Pons (tissue), 1 donor: ENCODE data around the gene GPR132.
"Not testable (repeated sequence)": the region's sequence is repeated elsewhere in the genome, so short reads cannot be mapped to it uniquely, and the experiment has no call there.

Experiments used
- DNase-seq: peaks from one replicate; pipeline ENCODE4 v3.0.0-alpha.2; 2016; ENCODE audit warnings: low spot score

Gene GPR132

DNA sequence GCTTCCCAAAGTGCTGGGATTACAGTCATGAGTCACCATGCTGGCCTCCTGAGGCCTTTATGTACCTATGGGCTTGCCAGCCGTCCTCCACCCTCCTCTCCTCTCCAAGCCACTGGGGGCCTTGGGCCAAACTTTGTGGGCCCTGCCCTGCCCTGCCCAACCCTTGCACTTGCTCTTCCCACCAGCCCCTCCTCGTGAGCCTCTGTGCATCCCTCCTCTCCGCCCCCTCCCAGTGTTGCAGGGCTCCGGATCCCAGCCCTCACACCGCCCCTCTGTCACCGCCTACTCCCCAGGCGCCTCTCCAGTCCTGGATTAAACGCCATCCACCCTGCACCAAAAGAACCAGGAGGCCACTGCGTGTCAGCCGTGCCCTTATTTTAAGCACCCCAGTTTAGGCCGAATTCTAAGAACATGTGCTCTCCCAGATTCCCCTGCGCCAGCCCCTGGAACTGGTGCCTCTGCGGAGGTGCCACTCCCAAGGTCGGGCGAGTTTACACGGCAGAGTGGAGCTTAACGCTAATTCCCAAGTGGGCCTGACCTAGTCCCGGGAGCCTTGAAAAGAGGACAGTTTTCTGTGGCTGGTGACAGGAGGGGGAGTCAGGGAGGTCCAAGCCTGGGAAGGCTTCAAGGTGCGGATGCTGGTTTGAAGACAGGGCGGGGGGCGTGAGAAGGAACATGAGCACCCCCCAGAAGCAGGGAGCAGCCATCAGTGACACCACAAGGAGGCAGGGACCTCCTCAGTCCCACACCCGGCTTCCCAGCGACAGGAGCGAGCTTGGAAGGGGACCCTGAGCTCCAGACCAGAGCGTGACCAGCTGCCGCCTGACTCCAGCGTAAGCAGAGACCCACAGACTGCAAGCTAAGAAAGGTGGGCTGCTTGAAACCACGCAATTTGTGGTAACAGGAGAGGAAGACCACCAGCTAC lies 23.1 kb downstream of the GPR132 start:
- DNase-seq, result no peak

DNA sequence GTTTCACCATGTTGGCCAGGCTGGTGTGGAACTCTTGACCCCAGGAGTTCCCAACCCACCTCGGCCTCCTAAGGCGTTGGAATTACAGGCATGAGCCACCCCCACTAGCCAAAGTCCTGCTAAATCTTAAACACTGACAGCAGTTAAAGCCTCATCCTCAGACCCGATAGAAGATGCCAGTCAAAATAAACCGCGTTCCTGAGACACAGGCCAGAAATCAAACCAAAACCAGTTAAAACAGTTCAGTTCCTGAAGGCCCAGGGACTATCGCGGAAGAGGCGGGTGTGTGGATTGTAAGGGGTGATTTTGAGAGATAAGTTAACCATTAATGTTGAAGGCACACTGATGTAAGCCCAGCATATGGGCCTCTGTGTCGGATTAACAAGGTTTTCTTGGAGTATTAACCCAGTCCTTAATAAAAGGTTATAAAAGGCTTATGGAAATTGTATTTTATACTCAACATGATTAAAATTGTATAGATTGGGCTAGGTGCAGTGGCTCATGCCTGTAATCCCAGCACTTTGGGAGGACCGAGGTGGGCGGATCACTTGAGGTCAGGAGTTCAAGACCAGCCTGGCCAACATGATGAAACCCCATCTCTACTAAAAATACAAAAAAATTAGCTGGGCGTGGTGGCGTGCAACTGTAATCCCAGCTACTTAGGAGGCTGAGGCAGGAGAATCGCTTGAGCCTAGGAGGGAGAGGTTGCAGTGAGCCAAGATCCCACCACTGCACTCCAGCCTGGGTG lies 25.6 kb downstream of the GPR132 start:
- no peak for DNase-seq

DNA sequence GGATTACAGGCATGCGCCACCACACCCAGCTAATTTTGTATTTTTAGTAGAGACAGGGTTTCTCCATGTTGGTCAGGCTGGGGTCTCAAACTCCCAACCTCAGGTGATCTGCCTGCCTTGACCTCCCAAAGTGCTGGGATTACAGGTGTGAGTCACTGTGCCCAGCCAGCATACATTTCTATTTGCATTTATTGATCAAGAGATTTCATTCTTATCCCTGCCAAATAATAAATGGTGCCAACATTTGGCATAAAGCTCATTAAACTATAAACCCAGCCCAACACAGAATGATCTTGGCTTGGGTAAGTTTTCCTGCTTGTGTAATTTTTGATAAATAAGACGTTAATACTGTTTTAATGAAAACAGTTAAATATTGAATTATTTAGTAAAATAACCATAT lies 29.6 kb downstream of the GPR132 start:
- DNase-seq, result not testable (repeated sequence)

DNA sequence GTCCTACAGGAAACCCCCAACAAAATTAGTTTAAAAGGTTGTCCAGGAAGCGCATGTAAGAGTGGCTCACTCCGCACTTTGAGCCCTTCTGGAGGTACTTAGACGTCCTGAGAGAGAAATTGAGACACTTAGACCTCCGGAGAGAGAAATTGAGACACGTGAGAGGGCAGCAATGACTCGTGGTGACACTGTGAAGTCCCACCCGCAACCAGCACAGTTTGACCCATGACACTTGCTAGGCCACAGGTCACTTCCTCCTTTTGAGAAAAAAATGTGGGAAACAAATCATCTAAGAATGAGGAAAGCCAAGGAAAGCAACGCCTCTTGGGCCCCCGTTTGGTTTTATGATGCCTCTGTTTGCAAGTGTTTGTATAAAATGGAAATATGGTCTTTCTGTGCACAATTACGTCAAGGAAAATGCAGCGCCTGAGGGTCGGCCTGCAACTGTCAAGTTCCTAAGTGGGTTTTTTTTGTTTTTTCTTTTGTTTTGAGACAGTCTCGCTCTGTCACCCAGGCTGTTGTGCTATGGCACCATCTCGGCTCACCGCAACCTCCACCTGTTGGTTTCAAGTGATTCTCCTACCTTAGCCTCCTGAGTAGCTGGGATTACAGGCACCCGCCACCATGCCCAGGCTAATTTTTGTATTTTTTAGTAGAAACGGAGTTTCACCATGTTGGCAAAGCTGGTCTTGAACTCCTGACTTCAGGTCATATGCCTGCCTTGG lies 30.8 kb downstream of the GPR132 start:
- DNase-seq, result no peak

DNA sequence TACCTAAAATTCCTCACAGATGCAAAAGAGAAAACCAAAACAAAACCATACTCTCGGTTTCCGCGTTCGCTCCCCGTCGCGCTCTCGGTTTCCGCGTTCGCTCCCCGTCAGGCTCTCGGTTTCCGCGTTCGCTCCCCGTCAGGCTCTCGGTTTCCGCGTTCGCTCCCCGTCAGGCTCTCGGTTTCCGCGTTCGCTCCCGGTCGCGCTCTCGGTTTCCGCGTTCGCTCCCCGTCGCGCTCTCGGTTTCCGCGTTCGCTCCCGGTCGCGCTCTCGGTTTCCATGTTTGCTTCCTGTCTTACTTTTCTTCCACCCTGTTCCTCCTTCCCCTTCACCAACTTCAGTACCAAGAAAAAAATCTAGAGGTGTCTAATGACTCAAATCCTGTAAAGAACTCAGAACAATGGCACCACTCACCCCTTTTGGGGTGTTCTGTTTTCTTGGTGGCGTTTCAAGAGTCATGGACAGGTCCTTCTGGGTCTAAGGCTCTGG lies 31.8 kb downstream of the GPR132 start:
- not testable (repeated sequence) for DNase-seq

DNA sequence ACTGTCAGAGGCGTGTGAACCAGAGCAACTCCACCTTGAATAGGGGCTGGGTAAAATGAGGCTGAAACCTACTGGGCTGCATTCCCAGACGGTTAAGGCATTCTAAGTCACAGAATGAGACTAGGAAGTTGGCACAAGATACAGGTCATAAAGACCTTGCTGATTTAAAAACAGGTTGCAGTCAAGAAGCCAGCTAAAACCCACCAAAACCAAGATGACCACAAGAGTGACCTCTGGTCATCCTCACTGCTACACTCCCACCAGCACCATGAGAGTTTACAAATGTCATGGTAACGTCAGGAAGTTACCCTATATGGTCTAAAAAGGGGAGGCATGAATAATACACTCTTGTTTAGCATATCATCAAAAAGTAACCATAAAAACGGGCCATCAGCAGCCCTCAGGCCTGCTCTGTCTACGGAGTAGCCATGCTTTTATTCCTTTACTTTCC lies 32.8 kb downstream of the GPR132 start:
- DNase-seq, result not testable (repeated sequence)

DNA sequence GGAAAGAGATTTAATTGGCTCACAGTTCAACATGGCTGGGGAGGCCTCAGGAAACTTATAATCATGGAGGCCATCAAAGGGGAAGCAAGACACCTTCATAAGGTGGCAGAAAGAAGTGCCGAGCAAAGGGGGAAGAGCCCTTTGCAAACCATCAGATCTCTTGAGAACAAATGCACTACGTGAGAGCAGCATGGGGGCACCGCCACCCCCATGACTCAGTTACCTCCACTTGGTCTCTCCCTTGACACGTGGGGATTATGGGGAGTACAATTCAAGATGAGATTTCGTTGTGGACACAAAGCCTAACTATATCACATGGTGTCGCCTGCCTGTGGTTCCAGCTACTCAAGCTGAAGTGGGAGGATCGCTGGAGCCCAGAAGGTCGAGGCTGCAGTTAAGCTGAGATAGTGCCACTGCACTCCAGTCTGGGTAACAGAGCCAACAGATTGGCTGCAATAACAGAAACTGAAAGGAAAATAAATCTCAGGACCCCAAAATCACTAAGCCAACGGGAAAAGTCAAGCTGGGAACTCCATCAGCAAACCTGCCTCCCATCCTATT lies 34.3 kb downstream of the GPR132 start:
- no peak for DNase-seq

DNA sequence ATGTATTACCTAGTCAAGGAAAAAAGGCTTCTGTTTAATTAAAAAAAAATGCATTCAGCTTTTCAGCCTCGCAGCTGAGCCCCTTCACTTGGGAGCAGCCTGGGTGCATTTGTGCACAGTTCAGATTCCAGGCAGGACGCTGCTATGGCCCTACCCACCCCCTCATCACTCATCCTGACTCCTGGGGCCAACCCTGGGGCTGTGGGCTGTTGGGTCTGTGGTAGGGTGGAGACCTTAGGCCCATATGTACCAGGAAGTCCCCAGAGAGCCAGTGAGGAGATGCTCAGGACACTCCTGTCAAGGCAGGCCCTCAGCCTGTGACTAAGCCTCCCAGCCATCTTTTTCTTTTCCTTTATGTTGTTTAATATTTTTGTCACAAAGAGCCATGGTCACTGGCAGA lies 35.0 kb downstream of the GPR132 start:
- no peak for DNase-seq

DNA sequence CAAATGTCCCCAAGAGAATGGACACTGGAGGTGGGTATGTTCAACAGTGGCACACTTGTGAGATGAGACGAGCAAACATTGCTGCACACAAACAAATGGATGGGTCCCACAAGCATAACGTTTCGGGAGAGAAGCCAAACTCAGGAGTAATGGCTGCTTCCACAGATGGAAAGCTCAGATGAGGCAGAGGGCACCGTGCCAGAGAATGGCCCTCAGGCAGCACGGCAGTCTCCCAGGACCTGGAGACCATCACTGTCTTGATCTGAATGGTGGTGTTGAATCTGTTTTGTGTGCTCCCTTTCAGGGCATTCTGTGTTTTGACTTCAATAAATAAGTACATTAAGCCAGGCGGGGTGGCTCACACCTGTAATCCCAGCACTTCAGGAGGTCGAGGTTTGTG lies 35.8 kb downstream of the GPR132 start:
- no peak for DNase-seq

DNA sequence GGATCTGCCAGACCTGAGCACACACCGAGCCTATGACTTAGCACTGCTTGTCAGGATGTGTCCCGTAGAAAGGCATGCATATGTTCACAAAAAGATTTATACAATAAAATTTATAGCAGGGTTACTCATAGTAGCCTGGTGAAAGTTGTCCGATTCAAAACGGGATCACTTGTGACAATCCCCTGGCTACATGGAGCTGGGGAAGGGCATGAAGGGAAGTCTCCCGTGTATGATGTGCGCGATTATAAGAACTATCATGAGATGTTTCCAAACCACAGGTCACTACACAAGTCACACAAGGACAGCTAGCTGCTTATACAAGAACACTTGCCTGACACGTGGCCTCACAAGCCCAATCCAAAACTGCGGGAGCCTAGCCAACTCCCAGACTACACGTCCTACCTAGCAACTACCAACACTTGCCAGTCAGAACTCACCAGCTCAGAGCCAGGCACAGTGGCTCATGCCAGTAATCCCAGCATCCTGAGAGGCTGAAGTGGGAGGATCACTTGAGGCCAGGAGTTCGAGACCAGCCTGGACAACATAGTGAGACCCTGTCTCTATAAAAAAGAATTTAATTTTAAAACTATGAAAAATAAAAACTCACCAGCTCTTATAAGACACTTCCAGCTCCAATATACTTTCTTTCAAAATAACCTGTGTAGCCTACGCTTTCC lies 36.8 kb downstream of the GPR132 start:
- no peak for DNase-seq

DNA sequence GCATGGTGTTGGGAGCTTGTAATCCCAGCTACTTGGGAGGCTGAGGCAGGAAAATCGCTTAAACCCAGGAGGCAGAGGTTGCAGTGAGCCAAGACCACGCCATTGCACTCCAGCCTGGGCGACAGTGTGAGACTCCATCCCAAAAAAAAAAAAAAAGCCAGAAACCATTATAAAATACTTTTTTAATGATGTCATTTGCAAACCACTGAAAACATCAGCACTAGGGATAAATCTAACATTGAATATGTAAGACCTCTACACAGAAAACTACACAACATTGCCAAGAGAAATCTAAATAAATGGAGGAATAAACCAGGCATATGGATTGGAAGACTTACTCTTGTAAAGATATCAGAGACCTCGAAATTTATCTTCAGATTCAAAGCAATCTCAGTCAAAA lies 37.5 kb downstream of the GPR132 start:
- not testable (repeated sequence) for DNase-seq

DNA sequence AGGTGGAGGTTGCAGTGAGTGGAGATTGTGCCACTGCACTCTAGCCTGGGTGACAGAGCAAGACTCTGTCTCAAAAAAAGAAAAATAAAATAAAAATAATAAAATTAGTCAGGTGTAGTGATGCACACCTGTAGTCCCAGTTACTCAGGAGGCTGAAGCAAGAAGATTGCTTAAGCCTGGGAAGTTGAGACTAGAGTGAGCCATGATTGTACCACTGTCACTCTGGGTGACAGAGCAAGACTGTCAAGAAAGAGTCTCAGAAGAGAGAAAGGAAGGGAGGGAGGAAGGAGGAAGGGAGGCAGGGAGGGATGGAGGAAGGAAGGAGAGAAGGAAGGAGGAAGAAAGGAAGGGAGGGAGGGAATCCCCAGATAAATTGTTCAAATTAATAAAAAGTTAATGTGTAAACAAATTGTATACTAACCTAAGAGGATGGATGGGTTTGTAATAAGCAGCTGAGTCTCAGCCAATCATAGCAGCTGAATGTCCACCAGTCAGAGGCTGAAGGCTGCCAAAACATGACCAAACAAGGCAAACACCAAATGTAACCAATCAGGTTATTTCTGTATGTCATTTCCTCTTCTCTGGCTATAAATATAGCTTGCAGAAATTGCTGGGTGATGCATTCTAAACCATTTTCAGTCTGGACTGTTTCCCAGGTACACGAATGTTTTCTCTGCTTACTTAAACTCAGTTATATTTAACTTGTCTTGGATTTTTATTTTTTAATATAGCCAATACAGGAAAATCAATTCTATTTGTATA lies 38.2 kb downstream of the GPR132 start:
- no peak for DNase-seq

DNA sequence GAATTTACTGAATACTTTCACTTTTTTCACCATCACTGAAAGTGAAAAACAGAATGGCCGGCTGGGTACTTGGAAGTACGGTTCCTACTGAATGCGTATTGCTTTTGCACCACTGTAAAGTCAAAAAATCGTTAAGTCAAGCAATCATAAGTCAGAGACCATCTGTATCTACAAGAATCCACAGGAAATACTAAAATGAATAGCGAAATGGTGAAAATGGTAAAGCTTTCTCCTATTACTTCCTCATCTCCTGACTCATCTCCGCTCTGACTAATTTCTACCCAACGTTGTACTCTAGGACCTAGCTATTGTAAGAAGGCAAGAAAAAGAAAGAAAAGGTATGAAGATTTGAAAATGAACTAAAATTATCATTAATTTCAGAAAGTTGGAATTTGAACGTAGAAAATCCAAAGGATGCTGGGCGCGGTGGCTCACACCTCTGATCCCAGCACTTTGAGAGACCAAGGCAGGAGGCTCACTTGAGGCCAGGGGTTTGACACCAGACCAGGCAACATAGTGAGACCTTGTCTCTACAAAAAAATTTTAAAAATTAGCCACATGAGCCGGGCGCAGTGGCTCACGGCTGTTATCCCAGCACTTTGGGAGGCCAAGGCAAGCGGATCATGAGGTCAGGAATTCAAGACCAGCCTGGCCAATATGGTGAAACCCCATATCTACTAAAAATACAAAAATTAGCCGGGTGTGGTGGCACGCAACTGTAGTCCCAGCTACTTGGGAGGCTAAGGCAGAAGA lies 39.0 kb downstream of the GPR132 start:
- DNase-seq, result no peak

DNA sequence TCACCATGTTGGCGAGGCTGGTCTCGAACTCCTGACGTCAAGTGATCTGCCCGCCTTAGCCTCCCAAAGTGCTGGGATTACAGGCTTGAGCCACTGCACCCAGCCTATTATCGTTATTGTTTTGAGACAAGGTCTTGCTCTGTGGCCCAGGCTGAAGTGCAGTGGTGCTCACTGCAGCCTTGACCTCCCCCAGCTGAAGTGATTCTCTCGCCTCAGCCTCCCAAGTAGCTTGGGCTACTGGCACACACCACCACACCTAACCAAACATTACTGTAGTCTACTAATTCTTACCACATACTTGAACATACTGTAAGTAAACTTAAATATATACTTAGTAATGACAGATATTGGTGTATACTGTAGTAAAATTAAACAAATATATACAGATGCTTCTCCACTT lies 39.8 kb downstream of the GPR132 start:
- no peak for DNase-seq

DNA sequence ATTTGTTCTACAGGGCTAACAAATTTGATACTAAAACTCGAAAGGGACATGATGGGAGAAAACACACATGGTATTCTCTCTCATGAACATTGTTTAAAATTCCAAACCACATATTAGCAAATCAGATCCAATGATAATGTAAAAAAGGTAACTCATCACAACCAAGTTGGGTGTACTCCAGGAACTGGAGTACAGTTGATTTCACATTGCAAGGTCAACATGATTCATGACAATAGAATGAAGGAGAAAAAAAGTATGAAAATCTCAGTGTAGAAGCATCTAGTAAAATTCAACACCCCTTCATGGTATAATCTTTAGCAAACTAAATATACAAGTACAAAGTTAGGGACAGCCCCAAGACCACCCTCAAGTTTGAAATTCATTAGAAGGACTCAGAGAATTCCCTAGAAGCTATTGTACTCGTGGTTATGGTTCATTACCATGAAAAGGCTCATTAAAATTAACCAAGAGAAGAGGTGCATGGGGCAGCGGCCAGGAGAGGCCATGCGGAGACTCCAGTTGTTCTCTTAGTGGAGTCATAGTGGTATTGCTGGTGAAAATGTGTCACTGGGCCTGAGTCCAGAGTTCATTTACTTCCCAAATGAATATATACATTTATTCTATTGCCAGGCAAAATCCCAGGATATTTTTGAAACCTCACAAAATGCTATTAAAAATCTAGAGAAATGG lies 41.3 kb downstream of the GPR132 start:
- DNase-seq, result no peak

DNA sequence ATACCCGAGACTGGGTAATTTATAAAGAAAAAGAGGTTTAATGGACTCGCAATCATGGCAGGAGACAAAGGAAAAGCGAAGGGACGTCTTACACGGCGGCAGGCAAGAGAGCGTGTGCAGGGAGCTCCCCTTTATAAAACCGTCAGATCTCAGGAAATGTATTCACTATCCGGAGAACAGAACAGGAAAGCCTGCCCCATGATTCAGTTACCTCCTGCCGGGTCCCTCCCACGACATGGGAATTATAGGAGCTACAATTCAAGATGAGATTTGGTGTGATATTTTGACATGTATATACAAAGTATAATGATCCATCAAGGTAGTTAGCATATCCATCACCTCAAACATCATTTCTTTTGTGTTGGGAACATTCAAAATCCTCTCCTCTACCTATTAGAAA lies 42.1 kb downstream of the GPR132 start:
- DNase-seq, result no peak

DNA sequence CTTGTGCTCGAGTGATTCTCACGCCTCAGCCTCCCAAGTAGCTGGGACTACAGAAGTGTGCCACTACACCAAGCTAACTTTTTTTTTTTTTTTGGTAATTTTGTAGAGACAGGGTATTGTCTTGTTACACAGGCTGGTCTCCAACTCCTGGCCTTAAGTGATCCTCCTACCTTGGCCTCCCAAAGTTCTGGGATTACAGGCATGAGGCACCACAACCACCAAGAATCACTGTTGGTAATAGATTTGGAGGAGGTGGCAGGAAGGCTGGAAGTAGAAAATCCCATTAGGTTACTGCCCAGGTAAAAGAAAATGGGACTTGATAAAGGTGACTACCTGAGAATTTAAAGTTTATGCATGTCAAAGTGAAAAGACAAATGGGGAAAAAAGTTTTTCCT lies 43.0 kb downstream of the GPR132 start:
- DNase-seq, result no peak

DNA sequence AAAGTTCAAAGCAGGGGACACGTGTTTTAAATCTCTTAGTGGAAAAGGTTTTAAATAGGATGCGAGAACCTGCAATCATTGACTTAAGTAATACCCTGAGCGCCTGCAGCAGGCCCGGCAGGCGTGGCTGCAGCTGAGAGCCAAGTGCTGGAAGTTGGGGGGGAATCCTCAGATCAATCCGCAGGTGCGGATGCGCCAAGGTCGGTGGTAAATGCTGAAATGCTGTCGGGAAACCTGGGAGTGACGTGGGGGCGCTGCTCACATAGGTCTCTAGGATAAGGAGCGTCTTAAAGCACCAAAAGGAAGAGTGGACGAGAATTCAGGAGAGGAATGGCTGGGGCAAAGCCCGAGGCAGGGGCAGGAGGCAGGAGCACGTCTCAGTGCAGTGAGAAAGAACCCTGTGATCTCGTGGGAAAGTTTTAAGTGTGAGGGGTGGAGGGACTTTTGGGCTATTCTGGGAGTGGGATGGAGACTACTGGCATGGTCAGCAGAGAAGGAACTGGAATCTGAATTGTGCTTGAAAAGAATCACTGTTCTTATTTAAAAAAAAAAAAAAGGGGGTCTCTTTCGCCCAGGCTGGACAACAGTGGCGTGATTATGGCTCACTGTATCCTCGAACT lies 43.5 kb downstream of the GPR132 start:
- DNase-seq, result no peak
